Parathyroid adenoma (tissue), 2 donors: Measurements from ENCODE around the gene ALOX12.
"Not testable (repeated sequence)": the region's sequence is repeated elsewhere in the genome, so short reads cannot be mapped to it uniquely, and the experiment has no call there.

ENCODE experiments used
- H2AFZ ChIP-seq: fragments of 300-600 bp; sonication (generic); one replicate; pipeline ENCODE4 v1.7.0; 2017; ENCODE audit warnings: antibody characterized with exemption, mild to moderate bottlenecking
- H3K27ac ChIP-seq: fragments of 300-600 bp; sonication (generic); one replicate; pipeline ENCODE4 v1.7.0; 2017
- H3K27me3 ChIP-seq: fragments of 300-600 bp; sonication (generic); one replicate; pipeline ENCODE4 v1.7.0; 2017; ENCODE audit warnings: low read length; ENCODE audit not compliant: control insufficient read depth, insufficient read depth
- H3K36me3 ChIP-seq: fragments of 300-600 bp; sonication (generic); one replicate; pipeline ENCODE4 v1.7.0; 2017; ENCODE audit warnings: low read length; ENCODE audit not compliant: control insufficient read depth, insufficient read depth
- H3K4me1 ChIP-seq: fragments of 300-600 bp; sonication (generic); one replicate; pipeline ENCODE4 v1.7.0; 2017; ENCODE audit warnings: control low read depth
- H3K4me2 ChIP-seq: fragments of 300-600 bp; sonication (generic); one replicate; pipeline ENCODE4 v1.7.0; 2017; ENCODE audit warnings: low read length
- H3K4me3 ChIP-seq: fragments of 300-600 bp; sonication (generic); one replicate; pipeline ENCODE4 v1.7.0; 2017; ENCODE audit warnings: low read depth, low read length
- H3K79me2 ChIP-seq: fragments of 300-600 bp; sonication (generic); one replicate; pipeline ENCODE4 v1.7.0; 2017; ENCODE audit warnings: control low read depth
- H3K9ac ChIP-seq: fragments of 300-600 bp; sonication (generic); one replicate; pipeline ENCODE4 v1.7.0; 2017; ENCODE audit warnings: mild to moderate bottlenecking
- H3K9me3 ChIP-seq: fragments of 300-600 bp; sonication (generic); one replicate; pipeline ENCODE4 v1.7.0; 2017; ENCODE audit warnings: low read length; ENCODE audit not compliant: control insufficient read depth
- CTCF ChIP-seq: fragments of 300-600 bp; sonication (generic); IDR thresholded peaks from one replicate; pipeline ENCODE4 v1.7.0; 2017; ENCODE audit warnings: antibody characterized with exemption, mild to moderate bottlenecking
- donor health status: primary hyperparathyroidism.

ALOX12 gene

DNA sequence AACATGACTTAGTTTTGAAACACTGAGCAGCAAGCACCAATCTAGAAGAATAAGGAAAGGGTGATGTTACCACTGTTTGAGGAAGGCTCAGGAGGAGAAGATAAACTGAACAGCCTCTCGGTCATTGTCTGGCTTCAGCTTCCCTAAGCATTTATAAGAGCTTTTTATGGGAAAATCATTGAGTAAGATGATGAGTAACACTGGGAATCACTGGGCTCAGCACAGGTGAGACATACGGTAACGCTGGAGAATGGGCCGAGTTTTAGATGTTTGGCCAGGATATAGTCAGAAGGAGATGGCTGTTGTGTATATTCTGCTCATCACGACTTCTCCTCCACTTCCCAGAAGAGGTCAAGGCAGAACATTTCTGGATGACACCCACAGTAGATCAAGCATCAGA is 42.2 kb upstream of the ALOX12 start:
- Histone ChIP-seq H3K9ac (no peak overlapping the region), H3K79me2 (no peaks in the 10 kb centered on the region), H3K36me3 (no peaks in the 10 kb centered on the region), H3K27me3 (no peaks in the 10 kb centered on the region), H3K4me2 (no peak overlapping the region), H3K4me1 (no peaks in the 10 kb centered on the region), H3K9me3 (no peaks in the 10 kb centered on the region), H3K27ac (no peak overlapping the region), H2AFZ (no peak overlapping the region), H3K4me3 (no peak overlapping the region)
- TF ChIP-seq CTCF = no peak

- no peak for TF ChIP-seq CTCF
- Histone ChIP-seq H3K4me3 (no peak overlapping the region), H3K36me3 (no peaks in the 10 kb centered on the region), H3K27me3 (no peaks in the 10 kb centered on the region), H3K4me1 (no peaks in the 10 kb centered on the region), H3K27ac (no peak overlapping the region), H3K79me2 (no peaks in the 10 kb centered on the region), H3K4me2 (no peak overlapping the region), H3K9ac (no peak overlapping the region), H3K9me3 (no peaks in the 10 kb centered on the region), H2AFZ (no peak overlapping the region)
These were observed 36.1 kb upstream of the ALOX12 start for GRCh38 chr17:6959700-6960099.

GRCh38 chr17:6969323-6969726 is 26.5 kb upstream of the ALOX12 start:
- Histone ChIP-seq H3K4me2 (no peak overlapping the region), H3K4me1 (no peaks in the 10 kb centered on the region), H3K4me3 (no peak overlapping the region), H3K27me3 (no peaks in the 10 kb centered on the region), H3K9ac (no peak overlapping the region), H3K36me3 (no peaks in the 10 kb centered on the region), H3K27ac (no peak overlapping the region), H3K79me2 (no peaks in the 10 kb centered on the region), H3K9me3 (no peaks in the 10 kb centered on the region), H2AFZ (no peak overlapping the region)
- no peak for TF ChIP-seq CTCF

DNA sequence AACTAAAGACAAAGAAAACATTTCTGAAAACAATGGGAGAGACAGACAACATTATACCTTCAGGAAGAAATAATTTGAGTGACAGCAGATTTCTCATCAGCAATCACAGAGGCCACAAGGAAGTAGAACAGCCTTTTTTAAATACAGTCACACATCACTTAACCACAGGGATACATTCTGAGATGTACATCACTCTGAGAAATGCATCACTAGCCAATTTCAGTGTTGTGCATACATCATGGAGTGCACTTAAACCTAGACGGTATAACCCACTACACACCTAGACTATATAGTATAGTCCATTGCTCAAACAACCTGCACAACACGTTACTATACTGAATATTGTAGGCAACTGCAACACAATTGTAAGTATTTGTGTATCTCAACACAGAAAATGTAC is 24.9 kb upstream of the ALOX12 start:
- Histone ChIP-seq H3K9ac (no peak overlapping the region), H3K4me3 (no peak overlapping the region), H3K36me3 (no peaks in the 10 kb centered on the region), H3K4me2 (no peak overlapping the region), H2AFZ (no peak overlapping the region), H3K27ac (no peak overlapping the region), H3K9me3 (no peaks in the 10 kb centered on the region), H3K79me2 (no peaks in the 10 kb centered on the region), H3K4me1 (no peaks in the 10 kb centered on the region), H3K27me3 (no peaks in the 10 kb centered on the region)
- no peak for TF ChIP-seq CTCF

GRCh38 chr17:6979440-6979839 is 16.4 kb upstream of the ALOX12 start:
- H3K4me1 ChIP-seq, H2AFZ ChIP-seq, H3K9ac ChIP-seq, H3K4me2 ChIP-seq, H3K79me2 ChIP-seq, H3K27me3 ChIP-seq, H3K36me3 ChIP-seq, H3K27ac ChIP-seq, H3K4me3 ChIP-seq, H3K9me3 ChIP-seq: not testable (repeated sequence)
